ENCODE results near the gene ERBIN.
"Not testable (repeated sequence)": the region's sequence is repeated elsewhere in the genome, so short reads cannot be mapped to it uniquely, and the experiment has no call there.

Gene ERBIN

GRCh38 chr5:65923339-65923738 is 3.0 kb upstream of the ERBIN start:
- no peak for DNase-seq

- DNase-seq = no peak
These were observed 1.9 kb upstream of the ERBIN start for GRCh38 chr5:65924366-65925043.

- no peak for DNase-seq
These were observed 1.3 kb upstream of the ERBIN start for GRCh38 chr5:65925044-65925600.

DNA sequence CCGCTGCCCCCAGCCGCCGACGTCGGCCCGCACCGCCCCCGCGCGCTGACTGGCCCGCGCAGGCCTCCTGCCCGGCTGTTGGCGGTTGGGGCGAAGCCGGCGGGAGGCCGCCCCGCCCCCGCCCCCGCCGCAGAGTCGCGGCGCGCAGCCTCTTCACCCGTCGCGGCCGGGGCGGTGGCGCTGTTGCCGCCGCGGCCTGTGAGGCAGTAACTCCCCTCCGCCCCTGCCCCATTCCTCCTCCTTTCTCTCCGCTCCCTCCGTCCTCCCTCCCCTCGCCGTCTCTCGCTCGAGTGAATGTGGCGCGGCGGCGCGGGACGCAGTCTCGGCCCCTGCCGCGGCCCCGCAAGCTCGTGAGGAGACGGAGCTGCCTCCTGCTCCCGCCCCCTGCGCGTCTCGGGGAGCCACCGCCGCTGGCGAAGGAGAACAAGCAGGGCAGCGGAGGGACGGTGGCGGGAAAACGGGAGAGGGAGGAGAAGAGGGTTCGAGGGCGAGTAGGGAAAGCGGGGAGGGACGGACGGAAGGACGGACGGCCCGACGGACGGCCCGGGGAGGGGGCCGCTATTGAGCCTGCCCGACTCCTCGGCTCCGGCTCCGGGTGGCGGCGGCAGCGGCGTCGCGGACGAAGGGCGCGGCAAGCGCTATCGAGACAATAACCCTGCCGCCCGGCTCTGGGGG is 637 bp upstream of the ERBIN start:
- DNase-seq = no peak

GRCh38 chr5:65926893-65927292 is 518 bp downstream of the ERBIN start:
- no peak for DNase-seq

GRCh38 chr5:65927503-65928321 is 1.3 kb downstream of the ERBIN start:
- no peak for DNase-seq

- no peak for DNase-seq
These were observed 2.0 kb downstream of the ERBIN start for GRCh38 chr5:65928322-65928752.

- DNase-seq = no peak
These were observed 2.5 kb downstream of the ERBIN start for GRCh38 chr5:65928860-65929259.

GRCh38 chr5:65932676-65933075 is 6.3 kb downstream of the ERBIN start:
- no peak for DNase-seq

DNA sequence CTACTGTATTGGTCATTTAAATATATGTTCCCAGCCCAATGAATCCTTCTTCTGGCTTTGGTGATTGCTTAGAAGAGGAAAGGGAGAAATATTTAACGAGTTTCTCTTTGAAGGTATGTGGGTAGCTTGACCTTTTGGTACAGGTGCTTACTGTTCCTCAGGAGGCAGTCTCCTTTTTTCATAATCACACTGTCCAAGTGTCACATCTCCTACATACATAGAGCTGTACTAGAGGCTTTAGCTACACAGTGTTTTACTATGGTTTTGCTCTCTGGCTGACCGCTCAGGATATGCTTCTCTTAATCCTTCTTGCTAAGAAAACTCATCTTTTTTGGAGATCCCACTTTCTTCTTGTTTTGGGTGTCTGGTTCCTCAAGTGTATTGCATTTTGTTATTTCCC is 6.9 kb downstream of the ERBIN start:
- DNase-seq = no peak

- DNase-seq = no peak
These were observed 11.9 kb downstream of the ERBIN start for GRCh38 chr5:65938256-65938655.

DNA sequence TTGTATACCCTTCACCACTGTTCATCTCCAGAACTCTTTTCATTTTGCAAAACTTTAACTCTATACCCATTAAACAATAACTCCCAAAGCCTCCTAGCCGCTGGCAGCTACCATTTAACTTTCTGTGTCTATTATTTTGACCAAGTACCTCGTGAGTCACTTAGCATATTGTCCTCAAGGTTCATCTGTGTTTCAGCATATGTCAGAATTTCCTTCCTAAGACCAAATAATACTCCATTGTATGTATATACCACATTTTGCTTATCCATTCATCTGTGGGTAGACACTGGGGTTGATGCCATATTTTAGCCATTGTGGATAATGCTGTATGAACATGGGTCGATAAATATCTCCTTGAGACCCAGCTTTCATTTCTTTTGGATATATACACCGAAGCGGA is 17.4 kb downstream of the ERBIN start:
- no peak for DNase-seq

GRCh38 chr5:65946198-65946745 is 19.9 kb downstream of the ERBIN start:
- no peak for DNase-seq

DNA sequence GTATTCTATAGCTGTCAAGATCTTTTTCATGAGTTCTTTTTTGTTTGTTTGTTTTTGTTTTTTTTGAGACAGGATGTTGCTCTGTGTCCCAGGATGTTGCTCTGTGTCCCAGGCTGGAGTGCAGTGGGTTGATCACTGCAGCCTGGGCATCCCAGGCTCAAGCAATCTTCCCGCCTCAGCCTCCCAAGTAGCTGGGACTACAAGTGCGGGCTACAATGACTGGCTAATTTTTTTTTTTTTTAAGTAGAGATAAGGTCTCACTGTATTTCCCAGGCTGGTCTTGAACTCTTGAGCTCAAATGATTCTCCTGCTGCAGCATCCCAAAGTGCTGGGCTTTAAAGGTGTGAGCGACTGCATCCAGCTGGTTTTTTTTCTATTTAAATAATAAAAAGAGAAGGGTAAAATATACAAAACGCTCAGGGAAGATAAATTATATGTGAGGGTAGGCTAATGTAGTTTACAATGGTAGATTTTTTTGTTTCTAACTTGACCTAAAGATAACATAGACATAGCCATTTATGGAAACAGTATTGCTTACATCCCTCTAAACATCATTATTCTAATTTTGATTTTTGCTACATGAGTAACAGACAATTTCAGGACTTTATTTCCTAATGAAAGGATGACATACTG is 21.9 kb downstream of the ERBIN start:
- no peak for DNase-seq

GRCh38 chr5:65951330-65951729 is 25.0 kb downstream of the ERBIN start:
- DNase-seq = no peak

DNA sequence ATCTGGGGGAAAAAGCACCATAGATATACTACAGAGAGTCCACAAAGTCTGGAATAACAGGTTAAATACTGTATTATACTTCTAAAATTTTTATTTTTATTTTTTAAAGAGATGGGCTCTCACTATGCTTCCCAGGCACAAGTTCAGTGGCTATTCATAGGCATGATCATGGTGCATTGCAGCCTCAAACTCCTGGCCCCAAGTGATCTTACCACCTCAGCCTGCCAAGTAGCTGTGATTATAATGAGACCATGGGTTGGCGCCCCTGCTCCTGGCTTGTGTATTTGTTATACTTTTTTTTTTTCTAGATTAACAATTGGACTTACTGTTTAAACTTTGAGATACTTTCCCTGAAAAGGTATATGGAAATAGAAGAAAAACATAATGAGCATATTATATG is 25.9 kb downstream of the ERBIN start:
- no peak for DNase-seq

GRCh38 chr5:65954200-65954599 is 27.8 kb downstream of the ERBIN start:
- no peak for DNase-seq

DNA sequence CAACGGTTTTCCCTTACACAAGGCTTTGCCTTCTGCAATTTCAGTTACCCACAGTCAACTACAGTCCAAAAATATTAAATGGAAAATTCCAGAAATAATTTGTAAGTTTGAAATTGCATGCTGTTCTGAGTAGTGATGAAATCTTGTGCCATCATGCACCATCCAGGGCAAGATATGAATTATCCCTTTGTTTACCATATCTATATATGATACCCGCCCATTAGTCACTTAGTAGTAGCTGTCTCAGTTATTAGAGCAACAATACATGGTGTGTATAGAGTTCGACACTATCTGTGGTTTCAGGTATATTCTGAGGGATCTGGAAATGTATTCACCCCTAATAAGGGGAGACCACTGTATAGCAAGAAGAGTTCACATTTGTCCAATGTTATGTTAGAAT is 29.4 kb downstream of the ERBIN start:
- DNase-seq = no peak

- not testable (repeated sequence) for DNase-seq
These were observed 31.3 kb downstream of the ERBIN start for GRCh38 chr5:65957703-65958102.

DNA sequence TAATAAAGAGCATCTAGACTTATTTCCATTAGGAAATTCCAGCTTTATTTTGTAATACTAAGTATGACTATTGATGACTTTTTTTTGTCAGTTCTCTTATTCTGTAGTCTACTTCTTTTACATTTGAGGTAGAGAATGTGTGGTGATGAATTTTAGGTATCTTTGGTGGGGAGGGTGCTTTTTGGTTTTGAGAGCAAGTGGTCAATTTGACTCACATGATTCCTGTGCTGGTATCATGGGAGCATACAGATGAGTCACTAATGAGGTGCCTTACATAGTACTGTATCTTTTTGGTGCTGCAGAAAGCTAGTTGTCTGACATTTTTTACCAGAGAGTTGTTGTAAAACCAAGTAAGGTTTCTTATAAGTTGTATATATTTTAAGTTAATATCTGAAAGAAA is 35.3 kb downstream of the ERBIN start:
- no peak for DNase-seq

DNA sequence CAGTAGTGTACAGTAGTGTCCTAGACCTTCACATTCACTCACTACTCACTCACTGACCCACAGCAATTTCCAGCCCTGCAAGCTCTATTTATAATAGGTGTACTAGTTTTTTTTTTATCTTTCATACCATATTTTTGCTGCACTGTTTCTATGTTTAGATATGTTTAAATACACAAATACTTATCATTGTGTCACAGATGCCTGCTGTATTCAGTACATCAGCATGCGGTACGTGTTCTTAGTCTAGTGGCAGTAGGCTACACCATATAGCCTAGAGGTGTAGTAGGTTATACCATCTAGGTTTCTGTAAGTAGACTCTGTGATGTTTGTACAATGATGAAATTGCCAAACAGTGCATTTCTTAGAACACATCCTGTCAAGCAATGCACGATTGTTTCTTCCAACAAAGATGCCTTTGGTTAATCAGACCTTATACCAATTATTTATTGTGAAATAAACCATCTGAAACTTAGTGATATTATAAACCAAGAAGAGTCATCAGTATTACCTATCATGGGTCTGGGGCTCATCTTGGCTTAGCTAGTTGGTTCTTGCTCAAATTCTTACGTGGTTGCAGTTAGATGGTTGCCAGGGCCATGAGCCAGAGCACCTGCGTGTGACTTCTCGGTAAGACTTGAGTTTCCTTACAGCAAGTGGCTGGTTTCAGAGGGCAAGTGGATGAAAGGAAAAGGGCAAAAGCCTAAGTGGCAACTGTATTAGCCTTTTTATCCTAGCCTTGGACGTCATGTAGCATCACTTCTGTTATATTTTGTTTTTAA is 41.1 kb downstream of the ERBIN start:
- no peak for DNase-seq
